ENCODE results near the gene APOH.

The APOH gene

DNA sequence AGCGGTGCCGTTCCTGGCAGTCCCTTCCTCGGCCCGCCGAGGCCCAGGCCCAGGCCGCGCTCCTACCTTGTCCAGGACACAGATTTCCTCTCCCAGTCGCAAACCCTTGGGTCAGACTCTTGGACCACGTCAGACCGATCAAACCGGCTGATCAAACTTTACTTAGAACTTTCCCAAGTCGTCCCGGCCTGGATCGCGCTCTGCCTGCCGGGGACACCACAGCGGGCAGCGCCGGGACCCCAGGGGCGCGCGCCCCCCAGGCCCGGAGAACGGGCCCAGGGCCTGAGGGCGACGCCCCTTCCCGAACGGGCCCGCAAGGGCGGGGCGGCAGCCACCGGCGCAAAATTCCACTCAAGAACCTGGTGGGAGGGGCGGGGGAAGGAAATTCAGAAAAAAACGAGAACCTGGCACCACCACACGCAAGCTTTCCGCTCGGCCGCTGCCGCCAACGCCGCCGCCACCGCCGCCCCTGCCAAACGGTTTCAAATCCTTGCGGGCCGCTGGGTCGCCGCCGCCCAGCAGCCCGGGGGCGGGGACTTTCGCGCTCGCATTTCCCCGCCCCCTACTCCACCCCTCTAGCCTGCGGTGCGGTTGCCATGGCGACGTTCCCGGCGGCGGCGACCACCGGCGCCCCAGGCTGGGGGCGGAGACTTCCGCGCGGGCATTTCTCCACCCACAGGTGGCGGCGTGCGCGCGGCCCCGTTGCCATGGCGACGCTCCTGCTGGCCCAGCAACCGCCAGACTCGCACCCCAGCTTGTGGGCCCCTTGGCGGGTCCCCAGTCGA, 37.4 kb downstream of the APOH start, which contains the start of gene CEP112:
CEP112 (minus strand) TSS at position 541 of the 785 bp plus-strand sequence.
- TF ChIP-seq, protein P1, sequence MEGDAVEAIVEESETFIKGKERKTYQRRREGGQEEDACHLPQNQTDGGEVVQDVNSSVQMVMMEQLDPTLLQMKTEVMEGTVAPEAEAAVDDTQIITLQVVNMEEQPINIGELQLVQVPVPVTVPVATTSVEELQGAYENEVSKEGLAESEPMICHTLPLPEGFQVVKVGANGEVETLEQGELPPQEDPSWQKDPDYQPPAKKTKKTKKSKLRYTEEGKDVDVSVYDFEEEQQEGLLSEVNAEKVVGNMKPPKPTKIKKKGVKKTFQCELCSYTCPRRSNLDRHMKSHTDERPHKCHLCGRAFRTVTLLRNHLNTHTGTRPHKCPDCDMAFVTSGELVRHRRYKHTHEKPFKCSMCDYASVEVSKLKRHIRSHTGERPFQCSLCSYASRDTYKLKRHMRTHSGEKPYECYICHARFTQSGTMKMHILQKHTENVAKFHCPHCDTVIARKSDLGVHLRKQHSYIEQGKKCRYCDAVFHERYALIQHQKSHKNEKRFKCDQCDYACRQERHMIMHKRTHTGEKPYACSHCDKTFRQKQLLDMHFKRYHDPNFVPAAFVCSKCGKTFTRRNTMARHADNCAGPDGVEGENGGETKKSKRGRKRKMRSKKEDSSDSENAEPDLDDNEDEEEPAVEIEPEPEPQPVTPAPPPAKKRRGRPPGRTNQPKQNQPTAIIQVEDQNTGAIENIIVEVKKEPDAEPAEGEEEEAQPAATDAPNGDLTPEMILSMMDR (IDR thresholded peaks at IDR 0.05; ENCODE audit: insufficient read depth, missing control alignments) = no peak
- FAIRE-seq (no peak), DNase-seq (ENCODE audit: insufficient read length, low spot score) (peak; percentile 73)

DNA sequence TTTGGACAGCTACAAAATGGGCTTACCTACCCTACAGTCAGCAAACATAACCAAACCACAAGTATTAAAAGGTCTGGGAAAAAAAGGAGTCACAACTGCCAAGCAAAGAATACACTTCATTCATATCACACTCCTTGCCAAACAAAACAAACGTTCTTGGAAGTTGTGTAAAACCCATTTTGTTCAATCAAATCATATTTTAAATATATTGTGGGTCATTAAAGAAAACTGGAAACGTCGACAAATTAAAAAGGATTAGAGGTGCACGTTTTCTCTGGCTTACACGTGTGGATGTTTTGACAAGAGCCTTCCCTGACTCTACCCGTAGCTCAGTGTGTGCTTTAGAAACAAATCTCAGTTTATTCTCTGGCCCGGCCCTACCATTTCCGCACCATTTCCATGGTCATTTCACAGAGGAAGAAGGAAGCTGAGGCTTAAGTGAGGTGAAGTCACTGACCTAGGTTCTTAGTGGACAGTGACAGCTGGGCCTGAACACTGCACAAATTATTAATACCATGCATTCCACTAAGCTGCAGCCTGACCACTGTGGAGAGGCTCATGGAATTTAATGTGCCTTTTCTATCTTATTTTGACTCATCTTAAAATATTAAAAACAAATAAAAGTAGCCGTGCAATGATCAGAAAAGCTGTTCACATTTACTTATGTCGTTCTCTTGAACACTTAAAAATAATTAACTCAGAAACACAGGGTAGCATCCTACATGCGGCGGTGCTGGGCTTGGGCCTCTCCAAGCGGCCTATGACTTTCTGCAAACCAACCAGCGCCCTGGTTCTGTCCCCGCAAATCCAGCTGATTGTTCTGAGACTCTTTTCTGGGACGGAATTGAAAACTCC, 38.2 kb downstream of the APOH start:
- DNase-seq (ENCODE audit: insufficient read length, low spot score) = no peak
- TF ChIP-seq, protein P1 (IDR thresholded peaks at IDR 0.05; ENCODE audit: insufficient read depth, missing control alignments) = no peak
- FAIRE-seq = no peak

DNA sequence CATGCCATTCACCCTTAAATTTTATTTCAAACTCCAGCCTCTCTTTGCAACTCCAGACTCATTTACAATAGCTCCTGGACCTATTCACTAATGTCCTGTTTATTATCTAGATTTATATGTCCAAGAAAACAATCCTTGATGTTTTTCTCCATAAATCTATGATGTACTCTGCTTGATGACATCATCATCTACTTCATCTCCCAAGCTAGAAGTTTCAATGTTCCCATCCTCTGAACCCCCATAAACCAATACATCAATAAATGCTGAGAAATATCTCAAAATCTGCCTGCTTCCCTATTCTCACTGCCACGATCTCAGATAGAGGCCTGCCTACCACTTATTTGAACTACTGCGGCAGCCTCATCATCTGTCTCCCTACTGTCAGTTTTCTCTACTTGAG, 41.5 kb downstream of the APOH start:
- TF ChIP-seq, protein P1 (IDR thresholded peaks at IDR 0.05; ENCODE audit: insufficient read depth, missing control alignments) = no peak
- FAIRE-seq (no peak), DNase-seq (ENCODE audit: insufficient read length, low spot score) (no peak)

DNA sequence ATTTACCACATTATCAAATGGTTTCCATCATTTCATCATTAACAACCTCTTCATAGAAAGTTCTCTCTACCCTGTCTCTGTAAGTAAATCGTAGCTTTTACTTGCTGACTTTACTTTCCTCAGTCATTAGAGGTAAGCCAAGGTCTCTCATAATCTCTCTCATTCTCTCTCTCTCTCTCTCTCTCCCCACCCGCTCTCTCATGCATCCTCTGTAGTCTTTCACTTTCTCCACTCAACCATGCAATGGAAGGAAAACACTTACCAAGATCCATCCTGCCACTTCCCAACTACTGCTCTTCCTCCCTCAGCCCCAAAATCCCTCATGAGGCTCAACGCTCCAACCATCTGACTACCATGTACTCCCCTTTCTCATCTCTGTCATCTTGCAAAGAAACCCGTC, 43.4 kb downstream of the APOH start:
- FAIRE-seq = no peak
- DNase-seq (ENCODE audit: insufficient read length, low spot score) = no peak
- TF ChIP-seq, protein P1 (IDR thresholded peaks at IDR 0.05; ENCODE audit: insufficient read depth, missing control alignments) = no peak

DNA sequence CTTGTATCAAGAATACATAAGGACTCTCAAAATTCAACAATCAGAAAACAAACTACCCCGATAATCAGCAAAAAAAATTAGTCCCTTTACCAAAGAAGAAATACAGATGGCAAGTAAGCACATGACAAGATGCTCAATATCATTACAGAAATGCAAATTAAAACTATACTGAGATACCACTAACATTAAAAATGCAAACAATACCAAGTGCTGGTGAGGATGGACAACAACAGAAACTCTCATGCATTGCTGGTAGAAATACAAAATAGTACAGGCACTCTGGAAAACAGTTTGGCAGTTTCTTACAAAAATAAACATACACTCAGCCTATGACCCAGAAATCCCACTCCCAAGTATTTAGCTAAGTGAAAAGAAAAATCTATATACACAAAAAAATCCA, 44.8 kb downstream of the APOH start:
- no peak for DNase-seq (ENCODE audit: insufficient read length, low spot score)
- TF ChIP-seq, protein P1 (IDR thresholded peaks at IDR 0.05; ENCODE audit: insufficient read depth, missing control alignments) = no peak
- FAIRE-seq = no peak

DNA sequence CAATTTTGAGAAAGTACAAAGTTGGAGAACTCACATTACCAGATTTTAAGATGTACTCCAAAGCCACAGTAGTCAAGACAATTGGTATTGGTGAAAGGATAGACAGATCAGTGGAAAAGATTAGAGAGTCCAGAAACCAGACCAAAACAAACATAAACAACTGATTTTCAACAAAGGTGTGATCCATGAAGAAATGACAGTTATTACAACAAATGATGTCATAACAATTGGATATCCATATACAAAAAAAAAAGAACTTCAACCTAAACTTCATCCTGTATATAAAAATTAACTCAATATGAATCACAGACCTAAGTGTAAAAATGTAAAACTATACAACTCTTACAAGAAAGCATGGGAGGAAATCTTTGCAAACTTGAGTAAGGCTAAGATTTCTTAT, 45.7 kb downstream of the APOH start:
- FAIRE-seq (no peak), DNase-seq (ENCODE audit: insufficient read length, low spot score) (no peak)
- TF ChIP-seq, protein P1 (IDR thresholded peaks at IDR 0.05; ENCODE audit: insufficient read depth, missing control alignments) = no peak
